GM12872 (cell line): ENCODE results near the gene GALT.

Source experiments
- CTCF ChIP-seq: IDR thresholded peaks from 3 replicates; pipeline ENCODE4 v1.5.1; 2011; ENCODE audit warnings: low read depth, mild to moderate bottlenecking, low read length, moderate library complexity; ENCODE audit not compliant: insufficient read depth

GALT gene

GRCh38 chr9:34689512-34689911, 43.0 kb downstream of the GALT start:
- TF ChIP-seq CTCF, result no peak

DNA sequence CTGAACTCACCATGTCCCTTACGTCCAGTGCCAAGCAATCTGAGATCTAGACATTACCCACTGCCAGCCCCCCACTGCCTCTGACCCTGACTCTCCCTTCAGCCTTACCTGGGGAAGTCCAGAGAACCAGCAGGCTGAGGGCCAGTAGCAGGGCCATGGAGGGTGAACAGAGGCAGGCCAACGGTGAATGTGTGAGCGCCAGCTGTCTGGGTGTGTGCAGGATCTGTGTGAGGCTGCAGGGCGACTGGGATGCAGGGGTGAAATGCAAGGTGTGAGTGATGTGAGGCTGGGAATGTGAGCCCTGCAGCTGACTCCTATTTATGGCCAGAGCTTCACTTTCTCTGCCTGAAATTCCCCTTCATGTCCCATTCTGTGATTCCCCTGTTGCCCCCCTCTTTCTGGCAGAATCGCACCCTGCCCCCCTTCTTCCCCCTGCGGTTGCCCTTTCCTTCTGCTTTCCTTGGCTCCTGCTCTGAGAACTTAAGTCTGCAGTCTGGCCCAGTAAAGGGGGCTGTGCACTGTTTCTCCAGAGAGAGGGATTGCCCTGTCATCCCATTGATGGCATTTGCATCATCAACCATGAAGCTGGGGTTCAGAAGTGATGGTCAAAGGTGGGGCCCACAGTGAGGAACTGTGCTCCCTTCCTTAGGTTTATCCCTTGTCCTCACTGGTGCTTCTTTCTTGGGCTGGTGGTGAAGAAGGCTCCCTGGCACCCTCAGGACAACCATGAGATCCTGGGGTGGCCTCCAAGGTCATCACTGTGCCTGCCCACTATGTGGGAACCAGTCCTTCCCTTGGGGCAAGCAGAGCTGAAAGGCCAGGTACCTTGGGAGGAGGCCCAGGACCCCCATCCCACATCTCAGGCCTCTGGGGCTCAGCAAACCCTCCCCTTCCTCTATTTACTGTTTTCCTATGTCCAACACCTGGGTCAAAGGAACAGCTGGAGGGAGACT, 44.8 kb downstream of the GALT start, which contains the start of gene CCL19:
TSS of gene CCL19 (minus strand) at position 294 of the 953 bp plus-strand sequence. CDS start at position 157, 137 bp downstream.
- no peak for TF ChIP-seq CTCF

GRCh38 chr9:34691936-34692315, 45.5 kb downstream of the GALT start:
- TF ChIP-seq CTCF, result no peak

- no peak for TF ChIP-seq CTCF
Observed at GRCh38 chr9:34693560-34693959, 47.1 kb downstream of the GALT start.

DNA sequence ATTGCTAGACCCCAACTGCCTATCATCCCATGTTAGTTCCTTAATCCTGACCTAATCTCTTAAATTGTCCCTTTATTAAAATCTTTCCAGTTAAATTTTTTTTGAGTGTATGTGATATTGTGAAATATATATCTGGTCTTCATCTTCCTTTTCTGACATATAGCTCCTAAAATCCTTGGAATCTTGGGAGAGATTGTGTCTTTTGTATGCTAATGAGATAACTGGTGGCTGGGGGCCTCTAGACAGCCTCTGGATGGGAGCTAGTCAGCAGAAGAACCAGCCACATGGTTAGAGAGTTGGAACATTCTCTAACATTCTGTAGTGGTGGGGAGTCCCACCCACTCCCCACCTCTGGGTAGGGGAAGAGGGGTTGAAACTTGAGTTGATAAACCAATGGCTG, 48.3 kb downstream of the GALT start:
- TF ChIP-seq CTCF, result no peak
